HG03095 (cell line): ENCODE results near the gene TMEM175.

Experiments used
- ATAC-seq: cut with Tn5 transposase; IDR thresholded peaks from one replicate; pipeline ENCODE4 v1.9.1; 2021; ENCODE audit warnings: moderate library complexity; ENCODE audit not compliant: unreplicated experiment

Gene TMEM175

GRCh38 chr4:898869-899555, 33.2 kb upstream of the TMEM175 start:
- ATAC-seq = no peak

- ATAC-seq = no peak
Measured at GRCh38 chr4:899556-899906, 32.7 kb upstream of the TMEM175 start.

DNA sequence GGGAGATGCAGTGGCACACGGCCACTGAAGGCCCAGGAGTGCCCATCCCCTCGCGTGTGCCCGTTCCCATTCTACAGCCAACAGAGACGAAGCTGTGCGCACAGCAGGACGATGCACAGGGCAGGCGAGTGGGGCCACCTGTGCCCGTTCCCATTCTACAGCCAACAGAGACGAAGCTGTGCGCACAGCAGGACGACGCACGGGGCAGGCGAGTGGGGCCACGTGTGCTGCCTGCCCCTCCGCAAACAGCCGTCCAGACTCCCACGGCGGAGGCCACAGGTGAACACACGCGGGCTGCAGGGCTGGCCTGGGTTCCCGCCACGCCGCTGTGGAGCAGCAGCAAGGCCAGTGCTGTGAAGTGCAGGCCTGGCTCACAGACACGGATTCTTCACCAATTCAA, 32.2 kb upstream of the TMEM175 start:
- ATAC-seq = no peak

- no peak for ATAC-seq
Measured at GRCh38 chr4:900721-901120, 31.5 kb upstream of the TMEM175 start.

DNA sequence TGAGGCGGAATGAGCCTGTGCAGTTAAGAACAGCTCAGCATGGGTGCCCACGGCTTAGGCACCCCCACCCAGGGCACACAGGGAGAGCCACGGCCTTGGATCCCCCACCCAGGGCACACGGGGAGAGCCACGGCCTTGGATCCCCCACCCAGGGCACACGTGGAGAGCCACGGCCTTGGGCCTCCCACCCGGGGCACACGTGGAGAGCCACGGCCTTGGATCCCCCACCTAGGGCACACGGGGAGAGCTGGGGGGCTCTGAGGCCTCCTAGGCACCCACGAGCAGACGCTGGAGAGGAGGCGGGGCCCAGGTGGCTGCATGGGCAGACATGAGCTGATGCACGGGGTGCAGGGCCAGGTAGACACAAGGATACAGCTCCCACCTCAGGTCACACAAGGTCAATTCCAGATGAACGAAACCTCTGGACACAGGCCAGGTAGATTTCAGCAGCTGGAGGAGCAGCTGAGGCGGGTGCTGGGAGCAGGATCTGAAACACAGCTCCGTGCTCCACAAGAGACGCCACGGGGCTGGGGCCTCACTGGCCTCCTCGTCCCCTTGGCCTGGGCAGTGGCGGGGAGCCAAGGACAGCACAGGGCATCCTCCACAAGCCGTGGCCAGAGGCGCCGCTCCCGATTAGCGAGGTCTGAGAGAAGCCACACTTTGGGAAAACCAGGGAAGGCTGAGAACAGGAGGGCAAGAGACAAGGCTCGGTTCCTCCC, 30.9 kb upstream of the TMEM175 start:
- ATAC-seq = no peak

DNA sequence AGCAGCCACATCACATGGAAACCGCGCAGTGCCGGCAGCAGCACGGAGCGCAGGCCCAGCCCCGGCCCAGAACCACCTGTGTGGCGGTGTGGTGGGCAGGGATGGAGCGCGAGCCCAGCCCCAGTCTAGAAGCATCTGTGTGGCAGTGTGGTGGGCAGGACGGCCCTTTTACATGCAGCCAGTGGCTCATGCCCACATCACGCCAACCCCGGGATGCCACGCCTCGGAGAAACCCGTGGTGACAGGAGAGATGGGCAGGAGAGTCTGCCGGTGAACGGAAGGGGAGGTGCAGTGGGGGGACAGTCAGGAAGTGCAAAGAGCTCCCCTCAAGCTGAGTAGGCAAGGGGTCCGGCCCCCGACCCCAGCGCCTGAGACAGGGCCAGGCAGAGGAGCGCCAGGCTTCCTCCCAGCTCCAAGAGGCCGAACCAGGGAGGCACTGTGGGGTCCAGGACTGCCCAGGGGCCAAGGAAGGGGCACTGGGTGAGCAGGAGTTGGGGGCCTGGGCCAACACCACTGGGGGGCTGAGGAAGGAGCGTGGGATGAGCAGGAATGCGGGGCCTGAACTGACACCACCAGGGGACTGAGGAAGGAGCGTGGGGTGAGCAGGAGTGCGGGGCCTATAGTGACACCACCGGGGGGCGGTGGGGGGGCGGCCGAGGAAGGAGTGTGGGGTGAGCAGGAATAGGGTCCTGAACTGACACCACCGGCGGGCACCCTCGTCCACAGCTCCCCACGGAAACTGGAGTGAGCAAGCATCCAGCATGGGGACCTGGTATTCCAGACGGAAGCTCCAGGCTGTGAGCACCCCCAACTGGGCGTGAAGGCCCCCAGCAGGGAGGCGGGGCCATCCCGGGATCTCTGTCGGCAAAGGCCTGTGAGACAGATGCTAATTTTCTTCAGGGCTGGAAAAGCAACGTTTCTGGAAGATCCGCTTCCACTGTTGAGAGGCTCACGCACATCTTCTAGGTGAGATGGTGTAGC, 28.9 kb upstream of the TMEM175 start:
- ATAC-seq = no peak

DNA sequence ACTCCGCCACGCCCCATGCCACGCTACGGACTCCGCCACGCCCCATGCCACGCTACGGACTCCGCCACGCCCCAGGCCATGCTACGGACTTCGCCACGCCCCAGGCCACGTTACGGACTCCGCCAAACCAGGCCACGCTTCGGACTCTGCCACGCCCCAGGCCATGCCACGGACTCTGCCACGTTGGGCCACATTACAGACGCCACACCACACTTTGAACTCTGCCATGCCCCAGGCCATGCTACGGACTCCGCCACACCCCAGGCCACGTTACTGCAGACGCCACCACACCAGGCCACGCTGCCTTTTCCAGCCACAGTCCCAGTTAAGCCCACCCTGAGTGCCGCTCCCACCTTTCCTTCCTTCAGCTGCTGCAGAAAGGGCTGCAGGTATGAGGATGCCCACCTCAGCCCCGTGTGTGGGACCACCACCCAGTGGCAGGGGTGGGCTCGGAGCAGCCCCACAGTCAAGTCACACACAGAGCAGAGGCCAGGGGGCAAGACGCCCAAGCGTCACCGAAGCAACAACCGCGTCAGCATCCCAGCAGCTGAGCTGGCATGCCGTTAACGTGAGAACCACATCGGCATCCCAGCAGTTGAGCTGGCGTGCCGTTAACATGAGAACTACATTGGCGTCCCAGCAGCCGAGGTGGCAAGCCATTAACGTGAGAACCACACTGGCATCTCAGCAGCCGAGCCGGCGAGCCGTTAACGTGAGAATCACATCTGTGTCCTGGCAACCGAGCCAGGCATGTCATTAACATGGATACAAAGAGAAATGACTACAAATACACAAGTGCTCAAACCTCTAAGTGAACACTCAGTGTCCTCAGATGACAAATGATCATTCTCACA, 26.5 kb upstream of the TMEM175 start:
- ATAC-seq = no peak

- no peak for ATAC-seq
Measured at GRCh38 chr4:906339-907102, 25.7 kb upstream of the TMEM175 start.

- ATAC-seq = no peak
Measured at GRCh38 chr4:907103-907400, 25.2 kb upstream of the TMEM175 start.

DNA sequence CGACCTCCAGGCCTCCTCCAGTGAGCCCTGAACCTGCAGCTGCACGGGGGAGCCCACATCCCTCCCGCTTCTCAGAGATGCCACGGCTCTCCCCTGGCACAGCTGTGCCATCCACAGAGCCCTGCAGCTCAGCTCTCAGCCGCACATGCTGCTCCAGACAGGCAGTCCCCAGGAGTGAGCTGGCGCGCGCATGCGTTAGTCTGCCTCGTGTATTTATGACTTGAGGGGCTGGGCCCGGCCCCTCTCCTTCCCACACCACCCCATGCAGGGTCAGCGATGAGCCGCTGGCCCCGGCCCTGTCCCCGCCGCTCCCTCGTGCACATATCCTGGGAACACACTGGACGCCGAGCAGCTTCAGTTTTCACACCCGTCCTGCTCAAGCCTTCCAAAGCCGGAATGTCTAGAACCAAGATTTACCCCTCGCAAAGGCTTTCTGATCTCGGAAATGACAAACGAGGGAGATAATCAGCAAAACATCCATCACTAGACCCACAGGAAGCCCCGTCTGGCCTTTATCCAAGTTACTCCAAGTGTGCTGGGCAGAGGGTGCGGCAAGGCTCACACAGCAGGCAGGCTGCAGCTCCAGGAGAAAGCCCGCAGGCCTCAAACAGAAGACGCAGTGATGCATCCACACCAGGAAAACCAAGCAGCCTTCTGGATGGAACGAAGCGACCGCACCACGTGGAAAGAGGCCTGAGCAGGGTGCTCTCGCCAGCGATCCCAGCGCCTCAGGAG, 24.4 kb upstream of the TMEM175 start:
- no peak for ATAC-seq

- no peak for ATAC-seq
Measured at GRCh38 chr4:909131-909571, 23.1 kb upstream of the TMEM175 start.

DNA sequence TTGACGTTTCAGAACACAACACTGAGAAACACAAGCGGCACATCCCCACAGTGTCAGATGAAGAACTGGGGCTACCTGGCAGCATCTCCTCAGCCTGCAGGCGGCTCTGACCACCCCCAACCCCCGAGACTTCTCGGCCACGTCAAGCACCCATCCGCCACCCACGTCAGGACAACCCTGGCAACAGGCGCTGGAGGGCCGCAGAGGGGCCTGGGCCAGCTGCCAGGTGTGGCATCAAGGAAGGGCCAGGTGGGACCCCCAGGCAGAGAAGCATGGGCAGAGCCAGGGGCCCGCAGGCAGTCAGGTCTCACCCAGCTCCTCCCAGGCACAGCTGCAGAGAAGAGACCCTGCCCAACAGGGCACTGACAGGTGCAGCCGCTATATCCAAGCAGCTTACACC, 22.4 kb upstream of the TMEM175 start:
- no peak for ATAC-seq

DNA sequence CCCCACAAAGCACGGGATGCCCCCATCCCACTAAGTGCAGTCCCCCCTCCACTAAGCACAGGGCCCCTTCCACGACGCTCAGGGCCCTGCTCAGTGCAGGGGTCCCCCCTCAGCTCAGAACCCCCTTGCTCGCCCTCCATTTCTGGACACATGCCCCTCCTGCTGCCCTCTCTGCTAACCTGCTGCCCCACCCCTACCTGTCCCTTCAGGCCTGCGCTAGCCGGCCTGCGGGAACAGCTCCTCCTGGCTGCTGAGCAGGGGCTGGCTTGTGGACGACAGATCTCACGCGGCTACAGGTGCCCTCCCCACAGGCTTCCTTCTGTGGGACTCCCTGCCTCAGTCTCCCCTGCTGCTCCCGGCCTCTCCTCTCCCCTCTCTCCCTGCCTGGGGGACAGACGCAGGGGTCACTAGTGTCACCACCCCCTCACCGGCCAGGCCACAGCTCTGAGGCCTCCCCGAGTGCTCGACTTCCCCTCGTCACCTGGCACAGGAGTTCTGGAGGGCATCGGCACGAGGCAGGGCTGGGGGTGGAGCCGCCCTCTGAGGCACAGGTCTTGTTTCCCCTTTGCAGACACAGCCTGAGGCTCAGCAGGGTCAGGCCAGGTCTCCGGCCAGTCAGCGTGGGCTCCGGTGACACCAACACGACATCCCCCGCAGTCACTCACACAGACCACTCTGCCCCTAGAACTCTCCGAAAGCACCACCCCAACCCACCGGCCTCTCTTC, 21.7 kb upstream of the TMEM175 start:
- ATAC-seq = no peak

- ATAC-seq = no peak
Measured at GRCh38 chr4:911221-911751, 21.0 kb upstream of the TMEM175 start.

DNA sequence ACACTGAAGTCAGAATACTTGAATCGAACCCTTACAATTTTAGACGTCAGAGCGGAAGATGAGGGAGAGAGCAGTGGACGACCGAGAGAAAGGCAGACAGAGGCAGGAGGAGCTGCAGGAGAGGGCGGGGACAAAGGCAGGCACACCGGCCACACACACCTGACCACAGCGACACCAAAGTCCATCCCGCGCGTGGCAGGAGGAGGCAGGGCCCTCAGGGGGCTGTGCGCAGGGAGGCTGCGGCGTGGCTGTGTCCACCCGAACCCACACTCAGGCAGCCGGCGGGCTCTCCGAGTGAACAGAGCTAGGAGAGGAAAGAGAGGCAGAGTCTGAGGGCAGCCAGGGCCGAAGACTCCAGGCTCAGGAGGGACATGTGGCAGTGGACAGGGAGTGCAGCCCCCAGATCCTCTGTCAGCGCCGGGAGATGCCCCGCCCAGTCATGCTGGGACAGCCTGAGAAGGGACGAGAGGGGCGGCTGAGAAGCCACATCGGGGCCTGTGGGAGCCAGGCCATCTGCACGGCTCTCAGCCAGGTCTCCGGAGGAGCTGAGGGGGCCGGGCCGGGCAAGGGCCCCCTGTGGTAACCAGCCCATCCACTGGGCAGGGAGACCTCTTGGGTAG, 20.3 kb upstream of the TMEM175 start:
- ATAC-seq = no peak

DNA sequence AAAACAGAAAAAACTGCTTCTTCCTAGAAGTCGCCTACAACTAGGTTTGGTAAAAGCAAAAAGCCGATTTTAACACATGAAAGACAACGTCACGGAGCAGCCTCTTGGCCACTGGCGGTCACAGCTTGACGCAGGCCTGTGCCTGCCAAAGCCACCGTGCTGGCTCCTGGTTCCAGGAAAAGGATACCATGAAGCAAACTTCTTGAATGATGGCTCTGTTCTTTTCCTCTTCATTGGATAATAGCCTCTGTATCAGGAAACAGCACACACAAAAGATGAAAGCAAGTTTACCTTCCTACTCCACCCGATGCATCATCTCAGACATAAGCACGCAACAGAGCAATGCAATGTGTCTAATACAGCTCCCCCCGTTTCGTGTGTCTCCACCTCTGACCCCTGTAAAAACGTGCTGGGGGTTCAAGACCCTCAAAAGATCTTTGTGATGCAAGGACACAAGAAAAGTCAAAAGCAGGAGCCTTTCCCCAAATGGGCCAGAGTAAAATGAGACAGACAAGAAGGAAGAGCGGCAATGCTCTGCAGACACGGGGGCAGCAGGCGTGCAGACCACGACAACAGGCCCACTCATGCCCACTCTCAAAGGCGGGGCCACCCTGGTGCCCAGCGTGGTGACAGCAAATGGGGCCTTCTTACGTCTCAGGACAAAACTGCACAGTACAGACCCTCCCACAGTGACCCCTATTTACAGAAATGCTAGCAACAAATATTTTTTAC, 19.5 kb upstream of the TMEM175 start:
- ATAC-seq = no peak

DNA sequence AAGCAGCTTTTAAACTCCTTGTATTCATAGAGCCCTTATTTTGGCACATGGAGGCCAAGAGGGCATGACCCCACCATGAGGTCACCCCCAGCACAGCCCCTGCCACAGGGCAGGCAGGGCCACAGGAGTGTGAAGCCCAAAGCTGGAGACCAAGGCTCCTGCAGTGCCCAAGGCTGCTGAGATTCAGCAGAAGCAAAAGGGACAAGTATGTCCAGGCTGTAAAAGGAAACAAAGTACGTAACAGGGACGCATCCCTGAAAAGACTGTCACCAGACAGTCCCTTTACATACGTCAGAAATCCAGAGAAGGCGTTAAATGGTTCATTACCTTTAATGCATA, 19.0 kb upstream of the TMEM175 start:
- ATAC-seq = no peak

DNA sequence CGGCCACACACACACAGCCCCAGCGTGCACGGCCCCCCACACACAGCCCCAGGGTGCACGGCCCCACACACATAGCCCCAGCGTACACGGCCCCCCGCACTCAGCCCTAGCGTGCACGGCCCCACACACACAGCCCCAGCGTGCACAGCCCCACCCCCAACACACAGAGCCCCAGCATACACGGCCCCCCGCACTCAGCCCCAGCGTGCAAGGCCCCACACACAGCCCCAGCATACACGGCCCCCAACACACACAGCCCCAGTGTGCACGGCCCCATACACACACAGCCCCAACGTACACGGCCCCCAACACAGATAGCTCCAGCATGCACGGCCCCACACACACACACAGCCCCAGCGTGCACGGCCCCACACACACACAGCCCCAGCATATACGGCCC, 17.7 kb upstream of the TMEM175 start:
- ATAC-seq = no peak
